ENCODE results near the gene MASP1. TPM values are rescaled to one million over a fixed set of nuclear protein-coding genes. Genes with fewer than 3 reads are reported as not detected.

MASP1 gene
- total and polyA plus RNA-seq, 11 donors, result 84.1 to 245 (median 154) TPM

DNA sequence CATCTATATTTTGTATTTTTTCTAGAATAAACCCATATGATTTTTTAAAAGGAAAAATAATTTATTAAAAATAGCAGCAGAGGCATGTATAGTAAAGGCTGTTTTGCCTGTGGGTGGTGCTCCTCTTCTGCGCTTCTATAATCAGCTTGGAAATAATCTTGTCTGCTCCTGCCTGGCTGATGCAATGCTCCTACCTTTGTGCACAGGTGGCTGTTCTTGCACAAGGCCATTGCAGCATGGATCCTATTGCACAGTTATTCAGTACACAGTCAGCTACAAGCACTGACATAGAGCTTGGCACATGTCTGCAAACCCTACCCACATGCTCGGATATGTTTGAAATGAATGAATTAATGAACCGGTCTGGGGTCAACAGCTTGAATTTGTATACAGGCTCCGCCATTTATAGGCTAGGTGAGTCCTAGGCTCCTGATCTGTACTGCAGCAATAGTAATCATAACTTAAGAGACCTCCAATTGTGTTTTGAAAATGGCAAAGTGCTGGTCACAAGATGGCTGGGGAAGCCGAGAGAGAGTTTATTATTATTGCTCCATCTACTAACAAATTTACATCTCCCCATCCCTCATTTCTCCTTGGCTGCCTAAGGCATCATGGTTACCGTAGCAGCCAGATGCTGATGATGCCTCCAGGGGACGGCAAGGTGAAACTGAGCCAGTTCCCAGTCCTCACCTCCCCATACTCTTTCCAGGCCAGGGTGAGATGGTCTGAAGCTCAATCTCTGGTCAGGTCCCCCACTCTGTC lies 94.8 kb downstream of the MASP1 start:
- peaks cover 0 to 4% (median 0%) of the 10 kb centered on the region in 12 donors for H3K4me1 ChIP-seq
- intact Hi-C loops (cut with DNase I), result no loop called here
- TF ChIP-seq POLR2A (IDR thresholded peaks at IDR 0.05) (no peak), CTCF (IDR thresholded peaks at IDR 0.05) (no peak)
- 77 to 89% (median 83%) methylated on average over 7 of the region's 7 CpGs for WGBS, 4 donors
- DNase-seq (no peak), ATAC-seq (no peak)
- H3K4me3 ChIP-seq, result no peak overlapping the region
- no peak overlapping the region for H3K27ac ChIP-seq
- no peaks in the 10 kb centered on the region for H3K27me3 ChIP-seq
- no peaks in the 10 kb centered on the region for H3K36me3 ChIP-seq
- no peaks in the 10 kb centered on the region for H3K9me3 ChIP-seq

- TF ChIP-seq CTCF (IDR thresholded peaks at IDR 0.05) (no peak), POLR2A (IDR thresholded peaks at IDR 0.05) (no peak)
- no peak overlapping the region for H3K27ac ChIP-seq
- H3K27me3 ChIP-seq, result no peaks in the 10 kb centered on the region
- intact Hi-C loops (cut with DNase I), result no loop called here
- DNase-seq (no peak), ATAC-seq (no peak)
- H3K4me1 ChIP-seq, result peaks cover 0 to 9% (median under 1%) of the 10 kb centered on the region in 12 donors
- no peaks in the 10 kb centered on the region for H3K36me3 ChIP-seq
- no peaks in the 10 kb centered on the region for H3K9me3 ChIP-seq
- H3K4me3 ChIP-seq, result no peak overlapping the region
Measured at GRCh38 chr3:187193181-187193580, 98.4 kb downstream of the MASP1 start.

- no peak for DNase-seq
- Histone ChIP-seq H3K9me3 (no peaks in the 10 kb centered on the region), H3K4me3 (no peak overlapping the region), H3K36me3 (no peaks in the 10 kb centered on the region), H3K27ac (peak overlapping the region in 1 of 12 donors; percentile 6), H3K27me3 (no peaks in the 10 kb centered on the region), H3K4me1 (peaks cover 0 to 23% (median 9%) of the 10 kb centered on the region in 12 donors)
- intact Hi-C loops (cut with DNase I), result no loop called here
- no peak for TF ChIP-seq POLR2A (IDR thresholded peaks at IDR 0.05)
- TF ChIP-seq CTCF (IDR thresholded peaks at IDR 0.05), result no peak
- WGBS, 4 donors, result 88 to 97% (median 90%) methylated on average over 1 of the region's 1 CpG
- ATAC-seq, result no peak
Measured at GRCh38 chr3:187191271-187191670, 100.3 kb downstream of the MASP1 start.

GRCh38 chr3:187188931-187189330 lies 102.6 kb downstream of the MASP1 start:
- Histone ChIP-seq H3K4me3 (no peak overlapping the region), H3K9me3 (no peaks in the 10 kb centered on the region), H3K27ac (peak overlapping the region in 3 of 12 donors; percentile 5 to 89 (median 7)), H3K36me3 (no peaks in the 10 kb centered on the region), H3K4me1 (peaks cover 0 to 27% (median 10%) of the 10 kb centered on the region in 12 donors), H3K27me3 (no peaks in the 10 kb centered on the region)
- intact Hi-C loops (cut with DNase I), result no loop called here
- TF ChIP-seq CTCF (IDR thresholded peaks at IDR 0.05), result no peak
- WGBS, 4 donors, result 41 to 57% (median 44%) methylated on average over 2 of the region's 2 CpGs
- DNase-seq, result no peak
- ATAC-seq, result no peak
